MM.1S (cell line): ENCODE results near the gene GRIN1.

ENCODE experiments used
- CTCF ChIP-seq: fragments of 300-600 bp; sonication (generic); IDR thresholded peaks from 2 replicates; pipeline ENCODE4 v1.5.1; 2016; ENCODE audit warnings: antibody characterized with exemption, low read length, mixed read lengths
- EZH2 ChIP-seq: fragments of 300-600 bp; sonication (generic); optimal IDR thresholded peaks from 2 replicates; pipeline ENCODE3; 2017; ENCODE audit warnings: low read depth, mild to moderate bottlenecking, antibody characterized with exemption, low read length, mixed read lengths
- EZH2phosphoT487 ChIP-seq: fragments of 300-600 bp; sonication (generic); IDR thresholded peaks from 2 replicates; pipeline ENCODE4 v1.6.1; 2018; ENCODE audit warnings: antibody characterized with exemption, low read length

DNA sequence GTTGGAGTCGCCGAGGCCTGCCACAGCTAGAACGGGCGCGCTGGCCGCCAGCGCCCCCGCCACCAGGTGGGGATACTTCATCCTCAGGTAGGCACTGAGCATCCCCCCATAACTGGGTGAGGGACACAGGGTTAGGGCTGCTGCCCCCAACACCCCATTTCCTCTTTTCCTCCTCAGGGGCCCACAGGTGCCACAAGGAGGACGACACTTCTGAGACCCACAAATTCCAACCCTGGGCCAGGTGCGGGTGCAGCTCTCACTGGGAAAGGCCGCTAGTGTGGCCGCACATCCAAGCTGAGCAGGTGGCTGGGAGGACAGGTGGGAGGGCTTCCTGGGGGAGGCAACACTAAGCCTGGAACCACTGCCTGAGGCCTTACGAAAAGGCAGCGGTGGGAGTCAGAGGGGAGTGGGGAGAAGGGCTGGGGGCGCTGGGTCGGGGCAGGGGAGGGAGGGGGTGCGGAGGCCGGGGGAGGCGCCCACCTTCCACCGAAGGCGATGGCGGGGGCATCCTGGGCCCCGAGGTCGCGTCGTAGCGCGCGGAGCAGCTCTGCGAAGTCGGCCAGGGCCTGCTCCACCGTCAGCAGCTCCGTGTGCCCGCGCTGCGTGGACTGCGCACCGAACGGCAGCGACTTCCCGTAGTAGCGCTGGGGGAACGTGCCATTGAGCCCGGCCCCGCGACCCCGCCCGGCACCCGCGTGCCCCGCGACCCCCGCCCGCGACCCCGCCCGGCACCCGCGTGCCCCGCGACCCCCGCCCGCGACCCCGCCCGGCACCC is 25.4 kb upstream of the GRIN1 start:
- TF ChIP-seq EZH2 (no peak), CTCF (no peak), EZH2phosphoT487 (no peak)
